ENCODE data around the gene SLC35B2. TPM values are rescaled to one million over a fixed set of nuclear protein-coding genes. Genes with fewer than 3 reads are reported as not detected.
A peak's percentile ranks its signal among the peaks of the same experiment; 100 is the strongest.

SLC35B2 gene
- total and polyA plus RNA-seq, 9 donors = 19.7 to 41.0 (median 27.1) TPM

GRCh38 chr6:44276667-44277640 lies 19.6 kb upstream of the SLC35B2 start:
- TF ChIP-seq EP300 (IDR thresholded peaks at IDR 0.05) (no peak), POLR2A (IDR thresholded peaks at IDR 0.05) (no peak), CTCF (IDR thresholded peaks at IDR 0.05) (no peak)

DNA sequence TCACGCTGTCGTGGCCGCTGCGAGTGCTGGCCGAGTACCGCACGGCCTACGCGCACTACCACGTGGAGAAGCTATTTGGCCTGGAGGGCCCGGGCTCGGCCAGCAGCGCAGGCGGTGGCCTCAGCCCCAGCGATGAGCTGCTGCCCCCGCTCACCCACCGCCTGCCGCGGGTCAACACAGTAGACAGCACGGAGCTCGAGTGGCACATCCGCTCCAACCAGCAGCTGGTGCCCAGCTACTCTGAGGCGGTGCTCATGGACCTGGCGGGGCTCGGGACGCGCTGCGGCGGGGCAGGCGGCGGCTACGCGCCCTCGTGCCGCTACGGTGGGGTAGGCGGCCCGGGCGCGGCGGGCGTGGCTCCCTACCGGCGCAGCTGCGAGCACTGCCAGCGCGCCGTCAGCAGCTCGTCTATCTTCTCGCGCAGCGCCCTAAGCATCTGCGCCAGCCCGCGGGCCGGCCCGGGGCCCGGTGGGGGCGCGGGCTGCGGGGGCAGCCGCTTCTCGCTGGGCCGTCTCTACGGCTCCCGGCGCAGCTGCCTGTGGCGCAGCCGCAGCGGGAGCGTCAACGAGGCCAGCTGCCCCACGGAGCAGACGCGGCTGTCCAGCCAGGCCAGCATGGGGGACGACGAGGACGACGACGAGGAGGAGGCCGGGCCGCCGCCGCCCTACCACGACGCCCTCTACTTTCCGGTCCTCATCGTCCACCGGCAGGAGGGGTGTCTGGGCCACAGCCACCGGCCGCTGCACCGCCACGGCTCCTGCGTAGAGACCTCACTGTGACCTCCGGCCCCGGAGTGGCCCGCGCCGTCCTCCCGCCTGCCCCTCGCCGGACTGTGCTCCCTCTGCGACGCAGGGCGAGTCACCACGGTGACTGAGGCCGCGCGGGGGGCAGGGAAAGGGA lies 18.7 kb upstream of the SLC35B2 start:
- no peak overlapping the region for H3K4me3 ChIP-seq
- H3K36me3 ChIP-seq = no peaks in the 10 kb centered on the region
- no peaks in the 10 kb centered on the region for H3K4me1 ChIP-seq (ENCODE audit: insufficient read depth)
- no peak for TF ChIP-seq EP300 (IDR thresholded peaks at IDR 0.05)
- no peak for TF ChIP-seq CTCF (IDR thresholded peaks at IDR 0.05)
- TF ChIP-seq POLR2A (IDR thresholded peaks at IDR 0.05) = no peak
- no peaks in the 10 kb centered on the region for H3K27me3 ChIP-seq
- no peak overlapping the region for H3K27ac ChIP-seq
- no peaks in the 10 kb centered on the region for H3K9me3 ChIP-seq
- intact Hi-C loops (cut with DNase I) = no loop called here
- peak in 1 of 5 donors; percentile 37 for DNase-seq
- 7 to 24% (median 12%) methylated on average over 54 to 109 of the region's 109 CpGs for WGBS, 3 donors

More at GRCh38 chr6:44276667-44277640, 19.6 kb upstream of the SLC35B2 start:
- H3K4me3 ChIP-seq = no peak overlapping the region
- DNase-seq = no peak
- H3K36me3 ChIP-seq = no peaks in the 10 kb centered on the region
- intact Hi-C loops (cut with DNase I) = no loop called here
- no peak overlapping the region for H3K27ac ChIP-seq
- WGBS, 3 donors = 73 to 83% (median 74%) methylated on average over 19 to 23 of the region's 23 CpGs
- H3K4me1 ChIP-seq (ENCODE audit: insufficient read depth) = no peaks in the 10 kb centered on the region
- no peaks in the 10 kb centered on the region for H3K9me3 ChIP-seq
- H3K27me3 ChIP-seq = no peaks in the 10 kb centered on the region

- 77 to 94% (median 87%) methylated on average over 47 to 59 of the region's 59 CpGs for WGBS, 3 donors
- intact Hi-C loops (cut with DNase I) = no loop called here
- H3K27me3 ChIP-seq = no peaks in the 10 kb centered on the region
- no peak overlapping the region for H3K4me3 ChIP-seq
- TF ChIP-seq EP300 (IDR thresholded peaks at IDR 0.05) (no peak), POLR2A (IDR thresholded peaks at IDR 0.05) (no peak), CTCF (IDR thresholded peaks at IDR 0.05) (no peak)
- no peak overlapping the region for H3K27ac ChIP-seq
- H3K4me1 ChIP-seq (ENCODE audit: insufficient read depth) = no peaks in the 10 kb centered on the region
- peak in 1 of 5 donors; percentile 37 for DNase-seq
- H3K9me3 ChIP-seq = no peaks in the 10 kb centered on the region
- H3K36me3 ChIP-seq = no peaks in the 10 kb centered on the region
Measured at GRCh38 chr6:44275271-44275748, 18.0 kb upstream of the SLC35B2 start.

GRCh38 chr6:44273617-44274016 lies 16.3 kb upstream of the SLC35B2 start:
- intact Hi-C loops (cut with DNase I) = no loop called here
- Histone ChIP-seq H3K4me3 (no peak overlapping the region), H3K27ac (no peak overlapping the region), H3K36me3 (no peaks in the 10 kb centered on the region), H3K4me1 (ENCODE audit: insufficient read depth) (no peaks in the 10 kb centered on the region), H3K9me3 (no peaks in the 10 kb centered on the region), H3K27me3 (no peaks in the 10 kb centered on the region)
- no peak for TF ChIP-seq EP300 (IDR thresholded peaks at IDR 0.05)
- TF ChIP-seq CTCF (IDR thresholded peaks at IDR 0.05) = no peak
- TF ChIP-seq POLR2A (IDR thresholded peaks at IDR 0.05) = no peak
- 48 to 57% (median 53%) methylated on average over 1 of the region's 1 CpG for WGBS, 3 donors
- no peak for DNase-seq

Measured in ovary (tissue), 9 donors.